Mesodermal cell (in vitro differentiated cells): ENCODE results near the gene CCDC188.

ENCODE experiments used
- H3K27ac ChIP-seq: 2 replicates; pipeline ENCODE4 v1.7.0; 2013; ENCODE audit warnings: mild to moderate bottlenecking, low read depth, low read length, moderate library complexity; ENCODE audit not compliant: severe bottlenecking
- H3K36me3 ChIP-seq: 2 replicates; pipeline ENCODE4 v1.7.1; 2013; ENCODE audit warnings: mild to moderate bottlenecking, low read length, moderate library complexity; ENCODE audit not compliant: control insufficient read depth, insufficient read depth
- H3K4me1 ChIP-seq: one replicate; pipeline ENCODE4 v1.7.1; 2013; ENCODE audit warnings: mild to moderate bottlenecking, low read length; ENCODE audit not compliant: insufficient read depth, control insufficient read depth, poor library complexity, severe bottlenecking
- H3K4me3 ChIP-seq: 2 replicates; pipeline ENCODE4 v1.7.0; 2013; ENCODE audit warnings: low read length, control low read depth, mild to moderate bottlenecking; ENCODE audit not compliant: insufficient read depth, poor library complexity, severe bottlenecking; ENCODE audit errors: extremely low read depth
- H3K9me3 ChIP-seq: 2 replicates; pipeline ENCODE4 v1.7.1; 2013; ENCODE audit warnings: mild to moderate bottlenecking, low read length, moderate library complexity; ENCODE audit not compliant: control insufficient read depth
- WGBS, 2 experiments: methylation state at CpG; one replicate each; pipeline ENCODE4 v1.1.5; 2013; ENCODE audit warnings: missing lambda C conversion rate in 2 of 2; ENCODE audit not compliant: insufficient coverage in 2 of 2; 5-methylcytosine and 5-hydroxymethylcytosine counted together

The CCDC188 gene

DNA sequence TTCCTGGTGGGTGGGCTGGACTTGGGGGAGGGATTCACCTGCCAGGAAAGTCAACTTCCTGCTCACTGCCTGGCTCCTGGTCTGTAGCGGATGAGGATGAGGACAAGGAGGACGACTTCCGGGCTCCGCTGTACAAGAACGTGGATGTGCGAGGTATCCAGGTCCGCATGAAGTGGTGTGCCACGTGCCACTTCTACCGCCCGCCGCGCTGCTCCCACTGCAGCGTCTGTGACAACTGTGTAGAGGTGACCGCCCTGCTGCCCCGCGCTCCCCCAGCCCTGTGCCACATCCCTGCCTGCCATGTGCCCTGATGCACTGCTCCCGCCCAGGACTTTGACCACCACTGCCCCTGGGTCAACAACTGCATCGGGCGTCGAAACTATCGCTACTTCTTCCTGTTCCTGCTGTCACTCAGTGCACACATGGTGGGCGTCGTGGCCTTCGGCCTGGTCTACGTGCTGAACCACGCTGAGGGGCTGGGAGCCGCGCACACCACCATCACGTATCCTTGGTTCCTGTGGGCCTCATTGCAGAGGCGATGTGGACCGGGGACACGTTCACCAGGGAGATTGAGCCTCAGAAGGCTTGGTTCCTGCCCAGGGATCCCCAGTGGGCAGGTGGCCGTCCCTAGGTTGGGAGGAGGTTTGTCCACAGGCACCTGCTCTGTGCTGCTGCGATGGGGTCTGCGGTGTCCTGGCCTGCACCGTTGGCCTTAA, 11.3 kb downstream of the CCDC188 start:
- Histone ChIP-seq H3K36me3 (peaks cover 19% of the 10 kb centered on the region), H3K4me3 (no peak overlapping the region), H3K4me1 (peaks cover 8% of the 10 kb centered on the region), H3K27ac (no peak overlapping the region), H3K9me3 (no peaks in the 10 kb centered on the region)
- WGBS, 2 experiments, result 95 to 96% methylated on average over 34 to 36 of the region's 36 CpGs

DNA sequence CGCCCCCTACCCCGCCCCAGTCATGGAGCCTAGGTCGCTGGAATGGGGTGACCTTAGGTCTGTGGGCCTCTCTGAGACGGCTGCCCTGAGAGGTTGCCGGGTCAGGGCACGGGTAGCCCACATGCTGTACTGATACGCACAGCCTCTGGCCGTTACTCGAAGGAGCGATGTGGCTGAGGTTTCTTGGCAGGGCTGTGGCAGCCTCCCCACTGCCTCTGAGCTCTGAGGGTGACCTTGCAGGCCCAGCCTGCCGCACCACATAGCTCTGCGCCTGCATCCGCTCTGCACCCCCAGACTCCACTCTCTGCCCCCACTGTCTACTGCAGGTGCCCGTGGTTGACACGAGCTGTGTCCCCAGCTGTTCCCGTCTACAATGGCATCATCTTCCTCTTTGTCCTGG, 12.0 kb downstream of the CCDC188 start:
- WGBS, 2 experiments, result 95 to 96% methylated on average over 13 to 16 of the region's 16 CpGs

DNA sequence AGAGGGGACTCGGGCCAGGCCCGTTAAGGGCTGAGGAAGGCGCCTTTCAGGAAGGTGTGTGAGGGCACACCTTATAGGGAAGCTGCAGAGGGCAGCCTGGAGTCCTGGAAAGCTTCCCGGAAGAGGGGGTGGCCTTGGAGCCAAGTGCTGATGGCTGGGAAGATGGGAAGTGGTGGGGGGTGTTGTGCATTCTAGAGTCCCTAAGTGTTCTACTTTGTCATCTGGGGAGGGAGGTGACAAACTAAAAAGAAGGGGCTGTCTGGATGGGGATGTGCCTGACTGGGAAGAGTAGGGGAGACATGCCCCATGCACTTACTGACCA, 12.5 kb downstream of the CCDC188 start:
- peaks cover 19% of the 10 kb centered on the region for H3K36me3 ChIP-seq
- no peaks in the 10 kb centered on the region for H3K9me3 ChIP-seq
- no peak overlapping the region for H3K27ac ChIP-seq
- 83 to 87% methylated on average over 1 to 4 of the region's 4 CpGs for WGBS, 2 experiments
- H3K4me3 ChIP-seq, result no peak overlapping the region
- H3K4me1 ChIP-seq, result peaks cover 8% of the 10 kb centered on the region

More for the DNA sequence above, 12.0 kb downstream of the CCDC188 start:
- Histone ChIP-seq H3K9me3 (no peaks in the 10 kb centered on the region), H3K4me1 (peaks cover 8% of the 10 kb centered on the region), H3K4me3 (no peak overlapping the region), H3K27ac (no peak overlapping the region), H3K36me3 (peaks cover 19% of the 10 kb centered on the region)

DNA sequence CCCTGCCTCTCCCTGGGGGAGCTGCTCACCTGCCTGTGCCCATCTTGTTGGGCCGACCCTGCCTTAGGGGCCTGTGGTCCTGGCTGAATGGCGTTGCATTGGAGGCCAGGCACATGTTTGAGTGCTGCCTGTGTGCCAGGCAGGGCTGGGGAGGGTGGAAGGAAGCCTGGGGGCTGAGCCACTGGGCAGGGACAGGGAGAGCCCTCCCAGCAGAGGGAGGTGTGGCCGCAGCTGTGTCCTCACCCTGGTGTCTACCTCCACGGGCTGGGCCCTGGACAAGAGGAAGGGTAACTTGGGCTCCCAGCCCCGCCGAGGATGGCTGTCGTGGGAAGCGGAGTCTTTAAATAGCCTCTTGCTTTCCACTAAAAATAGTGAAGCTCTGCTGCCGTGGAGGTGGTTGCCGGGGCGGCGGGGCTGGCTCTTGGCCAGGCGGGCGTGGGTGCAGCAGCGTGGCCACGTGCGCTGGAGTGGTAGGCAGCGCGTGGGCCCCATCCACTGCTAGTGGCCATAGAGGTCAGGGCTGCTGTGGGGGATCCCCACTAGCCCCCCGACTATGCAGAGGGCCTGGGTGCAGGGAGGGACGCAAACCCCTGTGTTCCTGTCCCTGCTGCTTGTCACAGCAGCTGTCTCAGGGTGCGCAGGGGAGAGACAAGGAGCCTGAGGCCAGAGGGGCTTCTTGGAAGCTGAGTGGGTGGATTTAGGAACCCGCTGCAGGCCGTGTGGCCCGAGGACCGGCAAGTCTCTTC, 13.0 kb downstream of the CCDC188 start:
- H3K27ac ChIP-seq, result no peak overlapping the region
- WGBS, 2 experiments, result 86 to 92% methylated on average over 16 to 22 of the region's 26 CpGs

DNA sequence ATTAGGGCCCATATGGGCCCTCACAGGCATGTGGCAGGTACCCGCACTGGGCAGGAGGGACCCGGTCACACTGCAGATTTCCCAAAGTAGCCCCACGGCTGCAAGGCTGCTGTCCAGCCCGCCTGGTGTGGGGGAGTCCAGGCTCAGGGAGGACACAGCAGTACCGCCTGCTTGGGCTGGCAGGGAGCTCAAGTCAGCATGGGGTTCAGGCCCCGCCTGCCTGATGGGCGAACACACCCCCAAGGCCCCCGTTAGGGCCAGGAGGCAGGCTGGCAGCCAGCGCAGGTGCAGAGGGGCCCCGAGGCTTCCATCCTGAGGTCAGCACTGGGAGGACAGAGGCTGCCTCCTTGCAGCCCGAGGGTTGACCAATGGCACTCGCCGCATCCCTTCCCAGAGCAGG, 13.7 kb downstream of the CCDC188 start:
- peaks cover 13% of the 10 kb centered on the region for H3K36me3 ChIP-seq
- WGBS, 2 experiments, result 93 to 94% methylated on average over 13 of the region's 13 CpGs
- peaks cover 12% of the 10 kb centered on the region for H3K4me1 ChIP-seq
- H3K27ac ChIP-seq, result no peak overlapping the region
- no peaks in the 10 kb centered on the region for H3K9me3 ChIP-seq
- no peak overlapping the region for H3K4me3 ChIP-seq

More for the DNA sequence above, 13.0 kb downstream of the CCDC188 start:
- Histone ChIP-seq H3K4me1 (peaks cover 12% of the 10 kb centered on the region), H3K36me3 (peaks cover 18% of the 10 kb centered on the region), H3K9me3 (no peaks in the 10 kb centered on the region), H3K4me3 (no peak overlapping the region)

DNA sequence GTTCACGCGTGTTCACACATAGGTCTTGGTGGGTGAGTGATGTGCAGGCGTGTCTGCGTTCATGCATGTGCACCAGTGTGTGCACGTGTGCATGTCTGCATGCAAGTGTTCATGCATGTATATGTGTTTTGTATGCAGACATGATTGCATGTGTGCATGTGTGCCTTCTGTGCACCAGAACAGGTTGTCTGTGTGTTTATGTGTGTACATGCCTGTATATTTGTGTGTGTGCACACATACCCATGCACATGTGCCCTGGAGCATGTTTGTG, 14.3 kb downstream of the CCDC188 start:
- WGBS, 2 experiments, result 94 to 97% methylated on average over 5 of the region's 5 CpGs
- H3K9me3 ChIP-seq, result no peaks in the 10 kb centered on the region
- H3K27ac ChIP-seq, result no peak overlapping the region
- H3K4me1 ChIP-seq, result peaks cover 7% of the 10 kb centered on the region
- H3K36me3 ChIP-seq, result peaks cover 13% of the 10 kb centered on the region
- no peak overlapping the region for H3K4me3 ChIP-seq

DNA sequence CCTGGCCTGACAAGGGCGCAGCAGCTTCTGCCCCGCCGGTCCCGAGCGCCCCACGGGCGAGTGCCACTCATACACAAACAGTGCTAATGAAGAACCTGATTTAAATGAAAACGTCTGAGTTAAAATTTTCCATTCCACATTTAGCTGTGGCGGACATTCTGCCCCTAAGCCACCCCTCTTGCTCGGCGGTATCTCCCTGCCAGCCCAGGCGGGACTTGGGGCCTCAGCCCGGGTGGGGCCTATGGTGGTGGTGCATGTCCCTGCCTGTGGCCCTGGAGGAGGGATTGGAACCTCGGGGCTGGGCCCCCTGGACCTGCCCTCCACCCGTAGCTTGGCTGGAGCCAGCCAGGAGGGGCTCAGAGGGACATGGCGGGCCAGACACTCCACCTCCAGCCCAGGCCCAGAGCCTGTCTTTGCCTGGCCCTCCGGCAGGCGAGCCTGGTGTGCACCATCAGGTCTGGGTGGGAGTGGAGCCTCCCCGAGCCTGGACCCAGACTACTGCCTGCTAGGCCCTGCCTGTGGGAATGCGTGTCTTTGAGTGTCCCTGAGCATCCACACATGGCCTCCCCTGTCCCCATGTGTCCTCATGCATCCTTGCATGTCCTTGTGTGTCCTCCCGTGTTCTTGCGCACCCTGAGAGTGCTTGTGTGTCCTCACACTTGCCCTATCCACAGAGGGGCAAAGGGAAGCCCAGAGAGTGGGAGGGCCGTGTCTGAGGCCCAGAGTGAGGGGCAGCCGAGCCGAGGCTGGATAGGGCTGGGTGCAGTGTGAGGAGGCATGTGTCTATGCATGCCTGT, 14.9 kb downstream of the CCDC188 start:
- Histone ChIP-seq H3K4me1 (peaks cover 7% of the 10 kb centered on the region), H3K4me3 (no peak overlapping the region), H3K27ac (no peak overlapping the region), H3K36me3 (peaks cover 13% of the 10 kb centered on the region), H3K9me3 (no peaks in the 10 kb centered on the region)
- WGBS, 2 experiments, result 93 to 95% methylated on average over 19 to 21 of the region's 25 CpGs

DNA sequence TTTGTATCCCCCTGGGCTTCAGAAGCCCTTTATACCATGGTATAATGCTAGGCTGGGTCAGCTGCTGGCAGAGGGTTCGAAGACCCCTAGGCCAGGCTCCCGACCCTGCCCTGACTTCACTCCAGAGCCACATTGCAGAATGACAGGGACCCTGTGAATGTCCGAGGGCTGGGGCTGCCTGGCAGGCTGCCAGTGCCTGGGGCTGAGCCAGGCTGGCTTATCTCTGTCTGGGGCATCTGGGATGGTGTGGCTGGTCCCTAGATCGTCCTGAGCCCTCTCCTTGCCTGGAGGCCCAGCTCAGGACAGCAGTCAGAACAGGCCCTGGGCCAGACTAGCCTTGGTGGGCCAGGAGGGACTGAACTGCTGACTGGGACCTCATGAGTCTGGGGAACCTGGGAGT, 15.6 kb downstream of the CCDC188 start:
- H3K4me1 ChIP-seq, result peaks cover 7% of the 10 kb centered on the region
- H3K27ac ChIP-seq, result no peak overlapping the region
- H3K4me3 ChIP-seq, result no peak overlapping the region
- H3K9me3 ChIP-seq, result no peaks in the 10 kb centered on the region
- 80 to 95% methylated on average over 2 to 4 of the region's 4 CpGs for WGBS, 2 experiments
- peaks cover 13% of the 10 kb centered on the region for H3K36me3 ChIP-seq

DNA sequence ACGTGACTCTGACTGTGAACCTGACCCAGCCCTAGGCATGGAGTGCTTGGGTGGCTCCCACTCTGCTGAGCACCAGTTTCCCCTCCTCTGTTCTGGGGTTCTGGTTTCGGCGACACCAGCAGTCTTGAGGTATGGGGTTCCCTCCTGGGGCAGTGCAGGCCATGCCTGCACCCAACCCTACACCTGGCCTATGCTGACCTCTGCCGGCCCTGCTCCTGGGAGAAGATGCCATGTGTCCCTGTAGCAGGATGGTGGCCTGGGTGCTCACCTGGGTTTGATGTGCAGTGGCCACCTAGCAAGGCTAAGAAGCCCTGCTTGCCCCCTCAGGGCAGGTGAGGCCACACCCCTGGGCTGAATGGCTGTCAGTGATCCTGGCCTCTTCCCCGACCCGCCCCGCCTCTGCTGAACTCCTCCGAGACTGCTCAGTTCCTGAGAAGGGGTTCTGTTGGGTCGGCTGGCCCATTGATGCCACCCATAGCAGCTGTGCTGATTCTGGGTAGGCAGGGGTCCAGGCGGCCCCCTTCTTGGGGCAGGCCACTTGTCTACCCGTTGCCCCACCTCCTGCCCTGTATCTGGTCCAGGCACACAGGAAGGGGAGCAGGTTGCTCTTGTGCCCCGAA, 16.8 kb downstream of the CCDC188 start:
- Histone ChIP-seq H3K36me3 (peaks cover under 1% of the 10 kb centered on the region), H3K27ac (no peak overlapping the region), H3K4me1 (peaks cover 7% of the 10 kb centered on the region), H3K9me3 (no peaks in the 10 kb centered on the region), H3K4me3 (no peak overlapping the region)
- 95% methylated on average over 10 to 12 of the region's 12 CpGs for WGBS, 2 experiments

DNA sequence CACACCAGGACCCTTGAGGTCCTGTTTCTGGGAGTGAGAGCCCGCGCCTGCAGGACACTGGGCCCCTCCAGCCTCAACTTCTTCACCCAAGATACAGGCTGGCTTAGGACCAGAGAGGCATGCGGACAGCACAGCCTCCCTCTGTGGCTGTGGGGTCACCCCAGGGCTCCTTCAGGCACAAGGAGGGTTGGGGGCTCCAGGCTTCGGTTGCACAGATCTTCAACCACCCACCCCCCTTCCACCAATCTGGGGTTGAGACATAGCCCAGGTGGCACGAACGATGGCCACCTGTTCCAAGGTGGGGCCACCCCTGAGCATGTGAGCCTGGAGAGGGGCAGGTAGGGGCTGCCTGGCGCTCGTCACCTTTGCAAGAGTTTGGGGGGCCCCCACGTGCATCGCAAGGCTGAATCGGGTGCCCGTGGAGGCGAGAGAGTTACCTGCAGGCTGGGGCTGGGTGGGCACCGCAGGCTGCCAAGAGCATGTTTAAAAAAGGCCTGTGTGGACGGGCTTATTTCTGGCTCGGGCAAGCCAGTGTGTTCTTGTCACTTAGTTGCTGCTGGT, 18.1 kb downstream of the CCDC188 start:
- 90 to 93% methylated on average over 12 of the region's 16 CpGs for WGBS, 2 experiments
- Histone ChIP-seq H3K27ac (no peak overlapping the region), H3K4me1 (peaks cover 7% of the 10 kb centered on the region), H3K4me3 (peak overlapping the region; percentile 68), H3K36me3 (peaks cover 10% of the 10 kb centered on the region), H3K9me3 (no peaks in the 10 kb centered on the region)
